ENCODE measurements around the gene PDE3A.

GRCh38 chr12:20439626-20440025, 71.3 kb downstream of the PDE3A start:
- TF ChIP-seq CTCF (IDR thresholded peaks at IDR 0.05; ENCODE audit: low read length) = no peak
- no peak for TF ChIP-seq EZH2 (optimal IDR thresholded peaks at IDR 0.05; ENCODE audit: low read depth, low read length)
- TF ChIP-seq EZH2phosphoT487 (IDR thresholded peaks at IDR 0.05; ENCODE audit: low read length) = no peak
